PFSK-1 (cell line): ENCODE results near the gene ZNF202.

ENCODE experiments used
- POLR2AphosphoS5 ChIP-seq: IDR thresholded peaks from 2 replicates; pipeline ENCODE4 v1.6.1; 2012; ENCODE audit warnings: low read depth, mild to moderate bottlenecking, control low read depth, low read length, moderate library complexity
- SIN3A ChIP-seq: IDR thresholded peaks from 2 replicates; pipeline ENCODE4 v1.6.1; 2012; ENCODE audit warnings: mild to moderate bottlenecking, low read length, moderate library complexity, borderline replicate concordance; ENCODE audit not compliant: insufficient read depth
- TF ChIP-seq, protein P1 (sequence below), 2 experiments: IDR thresholded peaks; 2 replicates each; pipeline versions ENCODE4 v1.6.1 to v1.8.0; 2011 to 2012; ENCODE audit warnings: low read depth in 2 of 2, low read length in 2 of 2, control low read depth in 1 of 2, inconsistent platforms in 1 of 2, mild to moderate bottlenecking in 1 of 2, moderate library complexity in 1 of 2; ENCODE audit not compliant: insufficient read depth in 1 of 2

DNA sequence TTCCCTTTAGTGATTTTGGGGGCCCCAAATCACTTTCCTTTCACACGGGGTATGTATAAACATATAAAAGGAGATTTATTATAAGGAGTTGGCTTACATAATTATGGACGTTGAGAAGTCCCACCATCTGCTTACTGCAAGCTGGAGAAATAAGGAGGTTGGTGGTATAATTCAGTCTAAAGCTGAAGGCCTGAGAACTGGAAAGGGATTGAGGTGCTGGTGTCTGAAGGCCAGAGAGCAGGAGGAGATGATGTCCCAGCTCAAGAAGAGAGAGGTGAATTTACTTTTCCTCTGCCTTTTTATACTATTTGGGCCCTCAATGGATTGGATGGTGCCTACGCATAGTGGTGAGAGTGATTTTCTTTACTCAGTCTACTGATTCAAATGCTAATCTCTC is 1.3 kb upstream of the ZNF202 start:
- TF ChIP-seq POLR2AphosphoS5 (no peak), SIN3A (no peak)
- TF ChIP-seq, protein P1, sequence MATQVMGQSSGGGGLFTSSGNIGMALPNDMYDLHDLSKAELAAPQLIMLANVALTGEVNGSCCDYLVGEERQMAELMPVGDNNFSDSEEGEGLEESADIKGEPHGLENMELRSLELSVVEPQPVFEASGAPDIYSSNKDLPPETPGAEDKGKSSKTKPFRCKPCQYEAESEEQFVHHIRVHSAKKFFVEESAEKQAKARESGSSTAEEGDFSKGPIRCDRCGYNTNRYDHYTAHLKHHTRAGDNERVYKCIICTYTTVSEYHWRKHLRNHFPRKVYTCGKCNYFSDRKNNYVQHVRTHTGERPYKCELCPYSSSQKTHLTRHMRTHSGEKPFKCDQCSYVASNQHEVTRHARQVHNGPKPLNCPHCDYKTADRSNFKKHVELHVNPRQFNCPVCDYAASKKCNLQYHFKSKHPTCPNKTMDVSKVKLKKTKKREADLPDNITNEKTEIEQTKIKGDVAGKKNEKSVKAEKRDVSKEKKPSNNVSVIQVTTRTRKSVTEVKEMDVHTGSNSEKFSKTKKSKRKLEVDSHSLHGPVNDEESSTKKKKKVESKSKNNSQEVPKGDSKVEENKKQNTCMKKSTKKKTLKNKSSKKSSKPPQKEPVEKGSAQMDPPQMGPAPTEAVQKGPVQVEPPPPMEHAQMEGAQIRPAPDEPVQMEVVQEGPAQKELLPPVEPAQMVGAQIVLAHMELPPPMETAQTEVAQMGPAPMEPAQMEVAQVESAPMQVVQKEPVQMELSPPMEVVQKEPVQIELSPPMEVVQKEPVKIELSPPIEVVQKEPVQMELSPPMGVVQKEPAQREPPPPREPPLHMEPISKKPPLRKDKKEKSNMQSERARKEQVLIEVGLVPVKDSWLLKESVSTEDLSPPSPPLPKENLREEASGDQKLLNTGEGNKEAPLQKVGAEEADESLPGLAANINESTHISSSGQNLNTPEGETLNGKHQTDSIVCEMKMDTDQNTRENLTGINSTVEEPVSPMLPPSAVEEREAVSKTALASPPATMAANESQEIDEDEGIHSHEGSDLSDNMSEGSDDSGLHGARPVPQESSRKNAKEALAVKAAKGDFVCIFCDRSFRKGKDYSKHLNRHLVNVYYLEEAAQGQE (IDR thresholded peaks at IDR 0.05; ENCODE audit: insufficient read depth in 1 of 2, low read depth in 2 of 2, low read length in 2 of 2): no peak
